Dedifferentiated amniotic fluid mesenchymal stem cell (primary cell): ENCODE data around the gene FUOM.

Experiments
- DNase-seq: peaks from one replicate; pipeline ENCODE4 v3.0.0-alpha.2; 2016; ENCODE audit errors: extremely low spot score

The FUOM gene

DNA sequence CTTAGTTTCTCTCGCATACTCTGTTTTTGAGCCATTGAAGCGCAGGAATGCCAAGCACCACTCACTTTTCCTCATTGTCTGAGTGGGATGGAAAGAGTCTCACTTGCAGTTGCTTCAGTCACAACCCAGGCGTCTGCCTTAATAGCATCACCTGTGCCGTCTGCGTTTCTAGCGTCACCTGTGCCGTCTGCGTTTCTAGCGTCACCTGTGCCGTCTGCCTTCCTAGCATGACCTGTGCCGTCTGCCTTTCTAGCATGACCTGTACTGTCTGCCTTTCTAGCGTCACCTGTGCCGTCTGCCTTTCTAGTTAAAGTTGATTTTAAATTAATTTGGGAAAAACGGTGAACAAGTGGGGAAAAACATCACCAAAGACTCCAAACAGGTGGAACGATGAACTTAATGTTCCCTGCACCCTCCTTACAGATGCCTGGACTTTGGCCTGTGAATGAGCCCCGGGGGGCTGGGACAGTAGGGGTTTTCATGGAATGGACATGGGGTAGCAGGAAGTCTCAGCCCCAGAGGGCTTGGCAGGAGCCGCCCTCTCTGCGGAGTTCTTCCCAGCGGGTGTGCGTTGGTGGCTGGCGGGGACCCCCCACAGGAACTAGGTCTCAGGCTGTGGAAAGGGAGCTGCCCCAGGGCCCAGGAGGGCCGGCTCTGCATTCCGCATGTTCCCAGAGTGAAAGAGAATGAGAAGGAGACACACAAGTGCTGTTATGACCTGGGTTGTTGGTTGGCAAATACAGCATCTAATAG is 45.6 kb downstream of the FUOM start:
- DNase-seq: no peak

DNA sequence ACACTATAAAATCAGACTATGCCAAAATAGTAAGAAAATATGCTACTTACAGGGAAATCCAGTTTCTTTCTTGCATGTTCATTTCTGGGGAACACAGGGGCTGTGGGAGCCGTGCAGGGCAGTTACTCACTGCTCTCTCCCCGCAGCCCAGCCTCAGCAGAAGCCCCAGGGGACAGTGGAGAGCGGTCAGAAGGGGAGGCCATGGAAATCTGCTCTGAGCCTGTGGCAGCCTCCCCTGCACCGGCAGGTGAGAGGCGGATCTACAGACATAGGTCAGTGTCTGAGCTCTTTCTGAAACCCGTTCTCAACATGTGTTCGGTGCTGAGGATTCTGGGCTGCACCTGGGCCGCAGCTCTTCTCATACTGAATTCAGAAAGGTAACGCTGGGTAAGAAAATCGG is 46.2 kb downstream of the FUOM start:
- DNase-seq: no peak

DNA sequence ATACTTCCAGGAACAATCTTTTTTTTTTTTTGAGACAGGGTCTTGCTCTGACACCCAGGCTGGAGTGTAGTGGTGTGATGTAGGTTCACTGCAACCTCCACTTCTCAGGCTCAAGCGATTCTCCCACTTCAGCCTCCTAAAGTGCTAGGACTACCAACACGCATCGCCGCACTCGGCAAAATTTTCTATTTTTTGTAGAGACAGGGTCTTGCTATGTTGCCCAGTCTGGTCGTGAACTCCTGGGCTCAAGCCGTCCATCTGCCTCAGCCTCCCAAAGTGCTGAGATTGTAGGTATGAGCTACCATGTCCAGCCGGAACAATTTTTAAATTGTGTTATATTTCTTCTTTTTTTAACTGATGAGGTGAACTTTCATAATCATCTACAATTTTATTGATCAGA is 47.0 kb downstream of the FUOM start:
- no peak for DNase-seq

DNA sequence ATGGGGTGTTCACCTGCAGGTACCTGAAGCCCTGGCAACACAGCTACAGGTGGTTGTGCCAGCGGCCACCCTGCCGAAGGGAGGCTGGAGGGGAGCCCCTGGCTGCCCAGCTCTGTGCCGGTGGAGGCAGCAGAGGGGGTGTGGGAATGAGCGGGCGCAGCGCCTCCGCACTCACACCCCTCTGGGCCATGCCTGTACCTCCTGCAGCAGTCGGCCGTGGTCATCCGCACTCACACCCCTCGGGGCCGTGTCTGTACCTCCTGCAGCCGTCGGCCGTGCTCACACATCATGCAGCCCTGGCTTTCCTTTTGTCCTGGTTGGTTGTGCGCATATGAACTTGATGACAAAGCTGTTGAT is 47.4 kb downstream of the FUOM start:
- DNase-seq: no peak

DNA sequence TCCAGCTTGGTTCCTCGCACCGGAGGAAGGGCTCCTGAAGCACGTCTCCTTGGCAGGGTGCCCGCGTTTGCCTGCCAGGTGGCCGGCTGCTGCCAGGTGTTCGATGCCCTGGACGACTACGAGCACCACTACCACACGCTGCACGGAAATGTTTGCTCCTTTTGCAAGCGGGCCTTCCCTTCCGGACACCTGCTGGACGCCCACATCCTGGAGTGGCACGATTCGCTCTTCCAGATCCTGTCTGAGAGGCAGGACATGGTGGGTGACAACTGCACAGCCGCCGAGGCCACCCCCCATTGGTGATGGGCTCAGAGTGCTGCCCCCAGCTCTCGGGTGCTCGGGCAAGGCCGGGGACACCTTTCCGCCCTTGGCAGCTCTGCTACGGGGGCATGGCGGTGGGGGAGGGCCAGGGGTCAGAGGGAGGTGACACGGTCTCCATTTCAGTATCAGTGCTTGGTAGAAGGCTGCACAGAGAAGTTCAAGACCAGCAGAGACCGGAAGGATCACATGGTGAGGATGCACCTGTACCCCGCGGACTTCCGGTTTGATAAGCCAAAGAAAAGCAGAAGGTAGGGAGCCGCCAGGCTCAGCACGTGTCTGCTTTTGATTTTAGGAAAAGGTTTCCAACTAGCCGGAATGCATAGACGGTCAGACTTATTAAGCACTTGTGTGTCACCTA is 48.0 kb downstream of the FUOM start:
- no peak for DNase-seq

DNA sequence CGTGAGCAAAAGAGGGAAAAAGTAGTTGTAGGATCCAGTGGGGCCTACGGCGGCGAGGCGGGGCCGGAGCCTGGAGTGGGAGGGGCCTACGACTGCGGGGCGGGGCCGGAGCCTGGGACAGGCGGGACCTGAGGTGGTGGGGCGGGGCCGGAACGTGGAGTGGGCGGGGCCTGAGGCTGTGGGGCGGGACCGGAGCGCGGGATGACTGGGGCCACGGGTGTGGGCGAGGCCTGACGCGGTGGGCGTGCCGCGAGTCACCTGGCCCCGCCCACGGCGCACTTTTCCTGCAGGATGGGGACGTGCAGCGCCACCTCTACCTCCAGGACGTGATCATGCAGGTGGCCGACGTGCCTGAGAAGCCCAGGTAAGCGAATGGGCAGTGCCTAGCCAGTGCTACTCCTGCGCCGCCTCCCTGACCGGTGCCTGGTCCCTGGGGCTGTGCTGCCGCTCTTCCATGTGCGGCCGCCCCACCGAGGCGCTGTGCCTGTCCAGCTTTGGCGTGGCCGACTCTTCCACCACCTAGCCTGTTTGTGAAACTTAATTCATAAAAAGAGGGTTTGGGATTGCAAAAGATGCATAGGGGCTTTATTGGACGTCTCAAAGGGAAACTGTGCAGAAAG is 48.6 kb downstream of the FUOM start:
- DNase-seq: peak; percentile 85

DNA sequence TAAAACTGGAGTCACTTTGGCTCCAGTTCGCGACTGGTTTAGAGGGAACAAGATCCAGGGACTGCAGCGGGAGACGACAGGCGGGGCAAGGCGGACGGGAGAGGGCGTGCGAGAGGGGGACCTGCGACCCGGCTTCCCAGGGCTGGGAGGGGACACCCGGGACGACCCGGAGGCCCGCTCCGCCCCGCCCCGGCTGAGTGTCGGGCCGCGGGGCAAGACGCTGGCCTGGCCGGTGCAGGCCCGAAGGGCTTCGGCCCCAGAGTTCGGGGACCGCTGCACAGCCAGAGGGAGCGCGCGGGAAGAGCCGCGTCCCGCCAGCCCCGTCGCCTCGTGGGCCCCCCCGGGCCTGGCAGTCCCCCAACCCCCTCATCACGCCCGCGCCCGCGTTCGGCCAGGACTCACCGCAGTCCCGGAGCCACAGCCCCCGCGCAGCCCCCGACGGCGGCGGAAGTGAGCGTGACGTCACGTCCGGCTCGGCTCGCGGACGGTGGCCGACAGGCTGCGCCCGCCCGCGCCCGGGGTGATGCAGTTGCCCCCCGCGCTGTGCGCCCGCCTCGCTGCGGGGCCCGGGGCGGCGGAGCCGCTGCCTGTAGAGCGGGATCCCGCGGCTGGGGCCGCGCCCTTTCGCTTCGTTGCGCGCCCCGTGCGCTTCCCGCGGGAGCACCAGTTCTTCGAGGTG is 49.3 kb downstream of the FUOM start, which contains the start of the genes TUBGCP2 and ZNF511:
TUBGCP2 (minus strand) TSS at position 452 of the 679 bp plus-strand sequence. CDS start 5,931 bp downstream, outside the sequence.
ZNF511 (plus strand) TSS at position 494 of the 679 bp plus-strand sequence; CDS start at position 524, 30 bp downstream.
- DNase-seq: peak; percentile 64

DNA sequence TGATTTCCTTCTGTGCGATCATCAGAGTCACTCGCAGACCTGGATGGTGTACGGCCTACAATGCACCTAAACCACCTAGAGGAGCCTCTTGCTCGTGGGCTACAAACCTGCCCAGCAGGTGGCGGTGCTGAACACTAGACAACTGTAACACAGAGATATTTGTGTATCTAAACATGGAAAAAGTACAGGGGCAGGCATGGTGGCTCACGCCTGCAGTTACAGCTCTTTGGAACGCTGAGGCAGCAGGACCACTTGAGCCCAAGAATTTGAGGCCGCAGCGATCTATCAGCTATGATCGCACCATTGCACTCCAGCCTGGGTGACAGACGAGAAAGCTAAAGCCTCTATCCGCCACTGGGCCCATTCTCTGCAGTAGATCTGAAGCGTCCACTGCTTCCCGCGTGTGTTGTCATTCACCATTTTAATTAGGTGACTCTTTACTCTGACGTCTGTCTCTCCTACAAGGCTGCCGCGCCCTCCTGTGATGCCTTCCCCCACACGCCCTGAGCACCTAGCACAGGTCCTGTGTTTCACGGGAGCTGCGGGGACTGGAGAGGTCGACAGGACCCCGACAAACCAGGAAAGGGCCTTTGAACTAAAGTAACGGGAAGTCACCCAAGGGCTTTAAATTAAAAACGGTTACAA is 49.9 kb downstream of the FUOM start:
- no peak for DNase-seq

DNA sequence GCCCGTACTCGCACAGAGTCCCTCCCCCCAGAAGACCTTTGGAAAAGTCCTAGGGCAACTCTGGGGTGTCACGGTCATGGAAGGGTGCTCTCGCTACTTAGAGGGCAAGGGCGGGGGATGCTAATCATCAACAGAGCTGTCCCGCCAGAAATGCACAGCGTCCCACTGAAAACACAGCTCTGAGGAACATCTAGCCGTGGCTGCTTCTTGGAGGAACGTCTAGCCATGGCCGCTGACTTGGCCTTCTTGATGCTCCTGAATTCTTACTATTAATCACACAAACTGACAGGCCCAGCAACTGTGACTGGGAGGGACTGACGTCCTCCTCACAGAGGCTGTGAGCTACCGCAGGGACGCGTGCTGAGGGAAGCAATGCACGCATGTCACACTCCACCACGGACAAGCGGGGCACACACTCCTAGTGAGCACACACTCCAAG is 50.9 kb downstream of the FUOM start:
- DNase-seq: no peak

- no peak for DNase-seq
Measured at GRCh38 chr10:133306097-133306476, 51.7 kb downstream of the FUOM start.
